Right atrium auricular region (tissue), 2 donors: ENCODE results near the gene SLC17A8. TPM values are rescaled to one million over a fixed set of nuclear protein-coding genes. Genes with fewer than 3 reads are reported as not detected.
"Not testable (repeated sequence)": the region's sequence is repeated elsewhere in the genome, so short reads cannot be mapped to it uniquely, and the experiment has no call there.

Experiments used
- DNase-seq: peaks from one replicate; pipeline ENCODE4 v3.0.0-alpha.2; 2019; ENCODE audit warnings: low spot score
- H3K27ac ChIP-seq, 2 donors: fragments of 200-600 bp; sonication (generic); 1 replicate in 1 of 2; 2 replicates in 1 of 2; pipeline ENCODE4 v1.5.1; 2016 to 2019
- H3K27me3 ChIP-seq, 2 donors: fragments of 200-600 bp; sonication (generic); one replicate each; pipeline versions ENCODE4 v1.5.1 to v1.6.0; 2017 to 2019
- H3K36me3 ChIP-seq: fragments of 200-600 bp; sonication (generic); one replicate; pipeline ENCODE4 v1.5.1; 2016
- H3K4me1 ChIP-seq, 2 donors: fragments of 200-600 bp; sonication (generic); one replicate each; pipeline versions ENCODE4 v1.5.1 to v1.6.0; 2017 to 2019
- H3K4me3 ChIP-seq, 2 donors: fragments of 200-600 bp; sonication (generic); 1 replicate in 1 of 2; 2 replicates in 1 of 2; pipeline ENCODE4 v1.5.1; 2017 to 2019; ENCODE audit warnings: mild to moderate bottlenecking in 1 of 2, moderate library complexity in 1 of 2
- H3K9me3 ChIP-seq, 2 donors: fragments of 200-600 bp; sonication (generic); one replicate each; pipeline ENCODE4 v1.5.1; 2019
- total RNA-seq, 2 donors: library from RNA; depleted of rRNA; stranded (reverse); fragments of >200 nt; gene quantifications; one replicate each; pipeline ENCODE4 v1.1.0, GENCODE V29; 2016
- TF ChIP-seq, protein P1 (sequence below), 2 donors: fragments of 200-600 bp; sonication (generic); IDR thresholded peaks; one replicate each; pipeline ENCODE4 v1.5.1; 2019; ENCODE audit warnings: antibody characterized with exemption in 2 of 2

The SLC17A8 gene
- total RNA-seq, 2 donors from 2014 or later = not detected

DNA sequence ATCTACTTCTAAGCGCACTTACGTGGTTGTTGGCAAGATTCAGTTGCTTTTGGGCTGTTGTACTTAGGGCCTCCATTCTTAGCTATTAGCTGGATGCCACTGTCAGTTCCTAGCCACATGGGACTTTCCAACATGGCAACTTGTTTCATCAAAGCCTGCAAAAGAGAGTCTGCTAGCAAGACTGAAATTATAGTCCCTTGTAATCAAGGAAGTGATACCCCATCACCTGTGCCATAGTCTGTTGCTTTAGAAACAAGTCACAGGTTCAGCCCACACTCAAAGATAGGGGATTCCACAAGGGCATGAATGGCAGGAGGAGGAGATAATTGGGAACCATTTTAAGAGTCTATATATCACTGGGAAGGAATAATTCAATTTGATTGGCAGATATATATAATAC, 27.1 kb upstream of the SLC17A8 start:
- Histone ChIP-seq H3K27ac (no peak overlapping the region), H3K36me3 (peaks cover 49% of the 10 kb centered on the region)
- no peak for DNase-seq

DNA sequence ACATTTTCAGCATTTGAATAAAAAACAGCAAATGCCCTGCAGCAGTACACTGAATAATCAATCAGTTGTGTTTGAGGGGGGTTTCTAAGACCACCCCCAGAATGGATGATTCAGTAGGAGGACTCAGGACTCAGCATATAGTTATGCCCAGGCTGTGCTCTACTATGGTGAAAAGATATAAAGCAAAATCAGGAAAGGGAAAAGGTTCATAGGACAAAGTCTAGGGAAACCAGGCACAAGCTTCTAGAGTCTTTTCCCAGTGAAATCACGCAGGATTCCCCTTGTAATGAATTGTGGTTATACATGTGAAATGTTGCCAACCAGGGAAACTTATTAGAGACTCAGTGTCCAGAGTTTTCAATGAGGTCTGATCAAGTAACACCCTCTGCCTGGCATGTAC, 25.0 kb upstream of the SLC17A8 start:
- Histone ChIP-seq H3K9me3 (no peaks in the 10 kb centered on the region), H3K27me3 (no peaks in the 10 kb centered on the region), H3K36me3 (peaks cover 59% of the 10 kb centered on the region), H3K27ac (no peak overlapping the region), H3K4me1 (no peaks in the 10 kb centered on the region), H3K4me3 (no peak overlapping the region)
- TF ChIP-seq, protein P1, sequence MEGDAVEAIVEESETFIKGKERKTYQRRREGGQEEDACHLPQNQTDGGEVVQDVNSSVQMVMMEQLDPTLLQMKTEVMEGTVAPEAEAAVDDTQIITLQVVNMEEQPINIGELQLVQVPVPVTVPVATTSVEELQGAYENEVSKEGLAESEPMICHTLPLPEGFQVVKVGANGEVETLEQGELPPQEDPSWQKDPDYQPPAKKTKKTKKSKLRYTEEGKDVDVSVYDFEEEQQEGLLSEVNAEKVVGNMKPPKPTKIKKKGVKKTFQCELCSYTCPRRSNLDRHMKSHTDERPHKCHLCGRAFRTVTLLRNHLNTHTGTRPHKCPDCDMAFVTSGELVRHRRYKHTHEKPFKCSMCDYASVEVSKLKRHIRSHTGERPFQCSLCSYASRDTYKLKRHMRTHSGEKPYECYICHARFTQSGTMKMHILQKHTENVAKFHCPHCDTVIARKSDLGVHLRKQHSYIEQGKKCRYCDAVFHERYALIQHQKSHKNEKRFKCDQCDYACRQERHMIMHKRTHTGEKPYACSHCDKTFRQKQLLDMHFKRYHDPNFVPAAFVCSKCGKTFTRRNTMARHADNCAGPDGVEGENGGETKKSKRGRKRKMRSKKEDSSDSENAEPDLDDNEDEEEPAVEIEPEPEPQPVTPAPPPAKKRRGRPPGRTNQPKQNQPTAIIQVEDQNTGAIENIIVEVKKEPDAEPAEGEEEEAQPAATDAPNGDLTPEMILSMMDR (IDR thresholded peaks at IDR 0.05) = no peak
- DNase-seq = no peak

More for the DNA sequence above, 27.1 kb upstream of the SLC17A8 start:
- Histone ChIP-seq H3K4me3 (no peak overlapping the region), H3K4me1 (no peaks in the 10 kb centered on the region), H3K9me3 (no peaks in the 10 kb centered on the region), H3K27me3 (no peaks in the 10 kb centered on the region)
- TF ChIP-seq, protein P1 (IDR thresholded peaks at IDR 0.05) = no peak

DNA sequence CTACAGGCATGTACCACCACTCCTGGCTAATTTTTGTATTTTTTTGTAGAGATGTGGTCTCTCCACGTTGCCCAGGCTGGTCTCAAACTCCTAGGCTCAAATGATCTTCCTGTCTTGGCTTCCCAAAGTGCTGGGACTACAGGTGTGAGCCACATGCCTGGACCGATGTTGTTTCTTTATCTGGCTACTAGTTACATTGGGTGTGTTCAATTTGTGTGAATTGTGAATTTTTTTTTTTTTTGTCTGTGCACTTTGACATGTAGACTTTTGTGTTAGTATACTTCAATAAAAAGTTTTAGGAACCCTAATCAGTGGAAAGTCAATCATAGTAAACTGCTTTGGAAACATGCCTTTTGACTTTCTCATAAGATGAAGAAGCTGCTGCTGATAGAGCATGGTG, 24.0 kb upstream of the SLC17A8 start:
- no peaks in the 10 kb centered on the region for H3K9me3 ChIP-seq
- DNase-seq = no peak
- TF ChIP-seq, protein P1 (IDR thresholded peaks at IDR 0.05) = no peak
- peaks cover 58% of the 10 kb centered on the region for H3K36me3 ChIP-seq
- no peaks in the 10 kb centered on the region for H3K4me1 ChIP-seq
- H3K27ac ChIP-seq = no peak overlapping the region
- no peak overlapping the region for H3K4me3 ChIP-seq
- H3K27me3 ChIP-seq = no peaks in the 10 kb centered on the region

DNA sequence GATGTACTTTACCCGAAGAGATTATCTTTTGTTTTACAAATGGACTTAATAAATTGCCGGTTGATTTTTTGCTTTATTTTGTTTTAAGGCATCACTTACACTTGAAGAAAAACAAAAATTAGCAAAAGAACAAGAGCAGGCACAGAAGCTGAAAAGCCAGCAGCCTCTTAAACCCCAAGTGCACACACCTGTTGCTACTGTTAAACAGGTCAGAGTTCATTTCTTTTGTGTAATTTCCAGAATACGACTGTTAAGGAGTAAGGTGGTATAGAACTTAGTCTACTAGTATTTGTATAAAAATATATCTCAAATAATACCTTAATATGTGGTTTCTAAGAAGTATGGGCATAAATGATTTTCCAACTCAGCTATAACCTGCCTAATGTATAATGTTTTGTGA, 19.6 kb upstream of the SLC17A8 start:
- H3K36me3 ChIP-seq = peaks cover 60% of the 10 kb centered on the region
- H3K4me3 ChIP-seq = no peak overlapping the region
- H3K4me1 ChIP-seq = no peaks in the 10 kb centered on the region
- H3K27ac ChIP-seq = no peak overlapping the region
- no peaks in the 10 kb centered on the region for H3K9me3 ChIP-seq
- TF ChIP-seq, protein P1 (IDR thresholded peaks at IDR 0.05) = no peak
- DNase-seq = no peak
- no peaks in the 10 kb centered on the region for H3K27me3 ChIP-seq

DNA sequence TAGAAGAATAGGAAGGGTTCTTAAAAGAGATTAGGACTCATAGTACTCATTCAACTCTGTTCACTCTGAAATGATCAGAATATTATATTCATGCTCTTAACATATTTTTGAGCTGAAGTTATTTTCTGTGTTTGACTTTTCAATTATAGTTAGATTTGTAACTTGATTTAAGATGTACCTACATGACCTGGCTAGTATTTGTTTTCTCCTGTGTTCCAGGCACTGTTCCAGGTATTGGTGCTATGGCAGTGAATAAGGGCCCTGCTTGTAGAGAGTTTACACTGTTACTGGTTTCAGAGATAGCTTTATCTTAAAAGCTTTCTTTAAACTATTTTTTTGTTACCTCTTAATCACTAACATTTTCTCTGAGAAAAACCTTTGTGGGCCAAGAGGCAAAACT, 19.1 kb upstream of the SLC17A8 start:
- no peak for DNase-seq
- H3K27ac ChIP-seq = no peak overlapping the region
- H3K4me1 ChIP-seq = no peaks in the 10 kb centered on the region
- TF ChIP-seq, protein P1 (IDR thresholded peaks at IDR 0.05) = no peak
- no peaks in the 10 kb centered on the region for H3K9me3 ChIP-seq
- H3K4me3 ChIP-seq = no peak overlapping the region
- H3K36me3 ChIP-seq = peaks cover 57% of the 10 kb centered on the region
- no peaks in the 10 kb centered on the region for H3K27me3 ChIP-seq

DNA sequence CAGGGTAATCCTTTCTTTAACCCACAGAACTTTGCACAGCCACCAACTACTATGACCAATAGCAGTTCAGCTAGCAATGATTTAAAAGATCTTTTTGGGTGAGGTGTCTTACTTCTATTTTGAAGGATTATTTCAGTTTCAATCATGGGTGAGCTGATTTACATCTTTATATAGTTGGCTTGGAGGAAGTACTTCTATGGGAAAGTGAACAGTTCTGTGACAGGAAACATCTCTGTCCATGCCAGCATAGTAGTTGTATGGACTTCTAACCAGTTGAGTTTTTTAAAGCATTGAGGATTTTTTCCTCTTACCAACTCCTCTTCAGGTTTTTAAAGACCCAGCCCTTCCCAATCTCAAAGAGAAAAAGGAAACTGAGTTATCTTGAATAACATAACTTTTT, 17.8 kb upstream of the SLC17A8 start:
- Histone ChIP-seq H3K27me3 (no peaks in the 10 kb centered on the region), H3K36me3 (peaks cover 43% of the 10 kb centered on the region), H3K9me3 (no peaks in the 10 kb centered on the region), H3K27ac (no peak overlapping the region), H3K4me3 (no peak overlapping the region), H3K4me1 (no peaks in the 10 kb centered on the region)
- no peak for DNase-seq
- TF ChIP-seq, protein P1 (IDR thresholded peaks at IDR 0.05) = no peak

DNA sequence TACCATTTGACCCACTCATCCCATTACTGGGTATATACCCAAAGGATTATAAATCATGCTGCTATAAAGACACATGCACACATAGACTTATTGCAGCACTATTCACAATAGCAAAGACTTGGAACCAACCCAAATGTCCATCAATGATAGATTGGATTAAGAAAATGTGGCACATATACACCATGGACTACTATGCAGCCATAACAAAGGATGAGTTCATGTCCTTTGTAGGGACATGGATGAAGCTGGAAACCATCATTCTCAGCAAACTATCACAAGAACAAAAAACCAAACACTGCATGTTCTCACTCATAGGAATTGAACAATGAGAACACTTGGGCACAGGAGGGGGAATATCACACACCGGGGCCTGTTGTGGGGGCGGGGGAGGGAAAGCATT, 14.0 kb upstream of the SLC17A8 start:
- not testable (repeated sequence) for H3K4me3 ChIP-seq, H3K27me3 ChIP-seq, DNase-seq, H3K9me3 ChIP-seq, H3K27ac ChIP-seq, H3K4me1 ChIP-seq
- H3K36me3 ChIP-seq = peaks cover 19% of the 10 kb centered on the region

DNA sequence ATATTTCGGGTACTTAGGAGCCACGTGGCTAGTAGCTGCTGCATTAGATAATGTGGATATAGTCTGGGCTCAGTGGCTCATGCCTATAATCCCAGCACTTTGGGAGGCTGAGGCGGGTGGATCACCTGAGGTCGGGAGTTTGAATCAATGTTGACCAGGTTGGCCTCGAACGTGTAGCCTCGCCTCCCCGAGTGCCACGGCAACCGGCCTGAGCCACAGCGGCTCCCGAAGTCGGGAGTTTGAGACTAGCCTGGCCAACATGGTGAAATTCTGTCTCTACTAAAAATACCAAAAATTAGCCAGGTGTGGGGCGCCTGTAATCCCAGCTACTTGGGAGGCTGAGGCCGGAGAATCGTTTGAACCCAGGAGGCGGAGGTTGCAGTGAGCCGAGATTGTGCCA, 12.5 kb upstream of the SLC17A8 start:
- not testable (repeated sequence) for H3K27me3 ChIP-seq, H3K36me3 ChIP-seq, H3K27ac ChIP-seq, H3K9me3 ChIP-seq, H3K4me1 ChIP-seq, DNase-seq, H3K4me3 ChIP-seq
